ENCODE data around the gene NGEF. TPM values are rescaled to one million over a fixed set of nuclear protein-coding genes. Genes with fewer than 3 reads are reported as not detected.

Gene NGEF
- total RNA-seq, 1 donor from 2014 or later, result 1.2 TPM

DNA sequence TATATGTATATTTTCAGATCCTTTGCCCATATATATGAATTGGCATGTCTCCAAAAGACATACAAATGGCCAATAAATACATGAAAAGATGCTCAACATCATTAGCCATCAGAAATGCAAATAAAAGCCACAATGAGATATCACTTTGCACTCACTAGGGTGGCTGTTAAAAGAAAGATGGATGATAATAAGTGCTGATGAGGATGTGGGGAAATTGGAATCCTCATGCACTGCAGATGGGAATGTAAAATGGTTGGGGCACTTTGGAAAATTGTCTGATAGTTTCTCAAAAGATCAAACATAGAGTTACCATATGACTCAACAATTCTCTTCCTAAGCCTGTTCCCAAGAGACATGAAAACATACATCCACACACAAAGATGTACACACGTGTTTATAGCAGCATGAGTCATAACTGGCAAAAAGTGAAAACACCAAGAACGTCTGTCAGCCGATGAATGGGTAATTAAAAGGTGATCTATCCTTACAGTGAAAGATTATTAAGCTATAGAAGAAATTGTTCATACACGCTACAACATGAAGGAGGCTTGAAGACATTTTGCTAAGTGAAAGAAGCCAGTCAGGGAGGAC, 19.7 kb downstream of the NGEF start:
- no peak overlapping the region for H3K27ac Mint-ChIP-seq
- DNase-seq (ENCODE audit: low spot score, unreplicated experiment), result no peak
- H3K4me1 Mint-ChIP-seq (ENCODE audit: low read depth), result no peaks in the 10 kb centered on the region
- H3K9me3 Mint-ChIP-seq (ENCODE audit: low read depth), result no peaks in the 10 kb centered on the region
- H3K4me3 Mint-ChIP-seq (ENCODE audit: low read depth), result no peak overlapping the region
- TF ChIP-seq, protein P1, sequence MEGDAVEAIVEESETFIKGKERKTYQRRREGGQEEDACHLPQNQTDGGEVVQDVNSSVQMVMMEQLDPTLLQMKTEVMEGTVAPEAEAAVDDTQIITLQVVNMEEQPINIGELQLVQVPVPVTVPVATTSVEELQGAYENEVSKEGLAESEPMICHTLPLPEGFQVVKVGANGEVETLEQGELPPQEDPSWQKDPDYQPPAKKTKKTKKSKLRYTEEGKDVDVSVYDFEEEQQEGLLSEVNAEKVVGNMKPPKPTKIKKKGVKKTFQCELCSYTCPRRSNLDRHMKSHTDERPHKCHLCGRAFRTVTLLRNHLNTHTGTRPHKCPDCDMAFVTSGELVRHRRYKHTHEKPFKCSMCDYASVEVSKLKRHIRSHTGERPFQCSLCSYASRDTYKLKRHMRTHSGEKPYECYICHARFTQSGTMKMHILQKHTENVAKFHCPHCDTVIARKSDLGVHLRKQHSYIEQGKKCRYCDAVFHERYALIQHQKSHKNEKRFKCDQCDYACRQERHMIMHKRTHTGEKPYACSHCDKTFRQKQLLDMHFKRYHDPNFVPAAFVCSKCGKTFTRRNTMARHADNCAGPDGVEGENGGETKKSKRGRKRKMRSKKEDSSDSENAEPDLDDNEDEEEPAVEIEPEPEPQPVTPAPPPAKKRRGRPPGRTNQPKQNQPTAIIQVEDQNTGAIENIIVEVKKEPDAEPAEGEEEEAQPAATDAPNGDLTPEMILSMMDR (IDR thresholded peaks at IDR 0.05; ENCODE audit: unreplicated experiment), result no peak
- no peaks in the 10 kb centered on the region for H3K27me3 Mint-ChIP-seq
- no peaks in the 10 kb centered on the region for H3K36me3 Mint-ChIP-seq (ENCODE audit: insufficient read depth)

DNA sequence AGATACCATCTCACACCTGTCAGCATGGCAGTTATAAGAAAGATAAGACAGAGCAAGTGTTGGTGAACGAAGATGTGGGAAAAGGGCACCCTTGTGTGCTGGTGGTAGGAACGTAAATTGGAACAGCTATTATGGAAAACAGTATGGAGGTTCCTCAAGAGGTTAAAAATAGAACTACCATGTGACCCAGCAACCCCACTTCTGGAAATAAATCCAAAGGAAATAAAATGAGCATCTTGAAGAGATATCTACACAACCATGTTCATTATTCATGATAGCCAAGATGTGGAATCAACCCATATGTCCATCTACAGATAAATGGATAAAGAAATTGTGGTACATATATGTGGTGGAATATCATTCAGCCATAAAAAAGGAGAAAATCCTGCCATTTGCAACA, 26.9 kb downstream of the NGEF start:
- H3K27me3 Mint-ChIP-seq, result peaks cover 16% of the 10 kb centered on the region
- H3K4me1 Mint-ChIP-seq (ENCODE audit: low read depth), result peaks cover 6% of the 10 kb centered on the region
- TF ChIP-seq, protein P1 (IDR thresholded peaks at IDR 0.05; ENCODE audit: unreplicated experiment), result no peak
- H3K4me3 Mint-ChIP-seq (ENCODE audit: low read depth), result no peak overlapping the region
- no peak overlapping the region for H3K27ac Mint-ChIP-seq
- DNase-seq (ENCODE audit: low spot score, unreplicated experiment), result no peak
- no peaks in the 10 kb centered on the region for H3K36me3 Mint-ChIP-seq (ENCODE audit: insufficient read depth)
- H3K9me3 Mint-ChIP-seq (ENCODE audit: low read depth), result peaks cover 5% of the 10 kb centered on the region

DNA sequence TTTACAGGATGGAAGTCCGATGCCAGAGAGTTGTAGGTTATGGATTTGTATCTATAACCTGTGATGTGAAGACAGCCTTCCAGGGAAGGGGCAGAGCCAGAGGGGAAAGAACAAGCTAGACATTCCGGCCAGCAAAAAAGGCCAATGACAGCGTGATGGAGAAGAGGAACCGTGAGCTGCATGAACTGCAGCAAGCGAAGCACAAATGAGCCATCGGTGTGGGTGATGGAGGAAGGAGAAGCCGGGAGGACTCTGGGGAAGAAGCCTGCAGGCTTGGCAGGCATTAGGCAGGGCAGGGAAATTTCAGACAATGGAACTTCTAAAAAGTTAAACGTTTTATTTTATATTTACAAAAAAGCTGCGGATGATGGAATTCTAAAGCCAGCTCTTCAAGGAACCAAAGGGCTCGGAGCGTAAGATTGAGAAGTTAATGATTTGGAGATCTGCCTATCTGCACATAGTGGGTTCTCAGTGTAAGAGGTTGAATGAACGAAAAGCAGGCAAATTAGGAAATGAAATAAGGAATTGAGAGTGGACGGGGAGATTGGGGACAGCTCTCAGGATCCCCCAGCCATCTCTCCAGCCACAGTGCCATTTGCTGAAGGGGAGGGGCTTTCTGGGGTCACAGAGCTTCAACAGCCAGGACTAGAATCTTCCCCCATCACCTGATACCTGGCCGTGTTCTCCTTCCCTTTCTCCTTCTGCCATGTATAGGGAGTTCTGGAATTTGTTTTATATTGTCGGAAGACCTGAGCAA, 28.4 kb downstream of the NGEF start:
- peaks cover 16% of the 10 kb centered on the region for H3K27me3 Mint-ChIP-seq
- no peak overlapping the region for H3K27ac Mint-ChIP-seq
- no peak for DNase-seq (ENCODE audit: low spot score, unreplicated experiment)
- no peaks in the 10 kb centered on the region for H3K36me3 Mint-ChIP-seq (ENCODE audit: insufficient read depth)
- H3K4me1 Mint-ChIP-seq (ENCODE audit: low read depth), result peaks cover 7% of the 10 kb centered on the region
- TF ChIP-seq, protein P1 (IDR thresholded peaks at IDR 0.05; ENCODE audit: unreplicated experiment), result no peak
- H3K4me3 Mint-ChIP-seq (ENCODE audit: low read depth), result no peak overlapping the region
- H3K9me3 Mint-ChIP-seq (ENCODE audit: low read depth), result peaks cover 5% of the 10 kb centered on the region

DNA sequence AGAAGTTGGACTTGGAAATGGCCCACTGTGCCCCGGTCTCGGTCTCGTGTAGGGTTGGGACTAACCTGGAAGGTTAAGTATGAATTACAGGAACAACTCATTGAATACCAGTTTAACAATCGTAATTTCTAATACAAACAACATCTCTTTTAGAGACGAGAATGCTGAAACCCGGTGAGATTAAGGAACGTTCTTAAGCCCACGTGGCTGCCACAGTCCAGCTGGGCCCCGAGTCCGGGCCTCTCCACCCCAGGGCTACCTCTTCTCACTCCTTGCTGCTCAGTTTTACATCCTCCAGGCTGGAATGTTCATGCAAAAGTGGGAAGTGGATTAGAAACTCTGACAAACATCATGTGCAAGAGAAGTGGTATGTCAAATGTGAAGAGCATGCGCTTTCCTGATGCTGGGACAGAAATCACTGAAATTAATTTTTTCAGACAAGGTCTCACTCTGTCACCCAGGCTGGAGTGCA, 29.4 kb downstream of the NGEF start:
- TF ChIP-seq, protein P1 (IDR thresholded peaks at IDR 0.05; ENCODE audit: unreplicated experiment), result no peak
- H3K27ac Mint-ChIP-seq, result no peak overlapping the region
- H3K36me3 Mint-ChIP-seq (ENCODE audit: insufficient read depth), result no peaks in the 10 kb centered on the region
- no peak overlapping the region for H3K4me3 Mint-ChIP-seq (ENCODE audit: low read depth)
- no peak for DNase-seq (ENCODE audit: low spot score, unreplicated experiment)
- peaks cover 7% of the 10 kb centered on the region for H3K4me1 Mint-ChIP-seq (ENCODE audit: low read depth)
- peaks cover 16% of the 10 kb centered on the region for H3K27me3 Mint-ChIP-seq
- peaks cover 5% of the 10 kb centered on the region for H3K9me3 Mint-ChIP-seq (ENCODE audit: low read depth)

DNA sequence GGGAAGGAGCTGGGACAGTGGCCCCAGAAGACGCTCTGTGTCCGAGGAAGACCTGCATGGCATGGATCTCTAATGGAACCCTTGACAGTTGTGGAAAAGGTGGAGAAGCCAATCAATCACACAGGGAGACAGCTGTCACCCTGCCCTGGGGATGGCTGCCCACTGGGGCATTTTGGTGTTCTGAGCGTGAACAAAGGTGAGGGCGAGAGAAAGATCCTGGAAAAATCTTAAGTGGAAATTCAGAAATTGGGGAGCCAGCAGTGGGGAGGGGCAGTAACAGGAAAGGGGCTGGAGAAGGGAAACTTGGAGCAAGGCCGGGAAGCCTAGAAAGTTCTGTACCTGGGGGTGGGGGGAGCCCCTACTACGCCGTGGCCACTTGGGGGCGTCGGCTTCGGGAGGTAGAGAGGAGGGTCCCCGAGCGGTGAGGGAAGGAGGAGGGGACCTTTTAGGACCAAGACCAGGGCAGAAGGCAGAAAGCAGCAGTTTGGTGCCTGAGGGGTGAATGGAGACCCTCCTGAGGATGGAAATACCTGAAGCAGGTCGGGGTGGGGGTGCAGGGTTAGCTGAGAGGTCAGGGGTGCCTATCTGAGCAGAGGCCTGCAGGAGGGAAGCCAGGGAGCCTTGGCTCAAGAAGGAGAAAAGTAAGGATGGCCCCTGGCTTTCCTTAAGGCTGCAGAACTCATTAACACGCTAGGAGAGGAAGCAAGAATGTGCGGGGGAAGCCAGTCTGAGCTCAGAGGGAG, 30.0 kb downstream of the NGEF start:
- Mint-ChIP-seq H3K36me3 (ENCODE audit: insufficient read depth) (no peaks in the 10 kb centered on the region), H3K9me3 (ENCODE audit: low read depth) (peaks cover 5% of the 10 kb centered on the region)
- DNase-seq (ENCODE audit: low spot score, unreplicated experiment), result no peak

More for the DNA sequence above, 30.0 kb downstream of the NGEF start:
- H3K27me3 Mint-ChIP-seq, result peaks cover 16% of the 10 kb centered on the region
- H3K27ac Mint-ChIP-seq, result no peak overlapping the region
- TF ChIP-seq, protein P1 (IDR thresholded peaks at IDR 0.05; ENCODE audit: unreplicated experiment), result no peak
- no peak overlapping the region for H3K4me3 Mint-ChIP-seq (ENCODE audit: low read depth)
- peaks cover 7% of the 10 kb centered on the region for H3K4me1 Mint-ChIP-seq (ENCODE audit: low read depth)
